Measurements from ENCODE around the gene LCE5A.
"Not testable (repeated sequence)": the region's sequence is repeated elsewhere in the genome, so short reads cannot be mapped to it uniquely, and the experiment has no call there.

LCE5A gene

DNA sequence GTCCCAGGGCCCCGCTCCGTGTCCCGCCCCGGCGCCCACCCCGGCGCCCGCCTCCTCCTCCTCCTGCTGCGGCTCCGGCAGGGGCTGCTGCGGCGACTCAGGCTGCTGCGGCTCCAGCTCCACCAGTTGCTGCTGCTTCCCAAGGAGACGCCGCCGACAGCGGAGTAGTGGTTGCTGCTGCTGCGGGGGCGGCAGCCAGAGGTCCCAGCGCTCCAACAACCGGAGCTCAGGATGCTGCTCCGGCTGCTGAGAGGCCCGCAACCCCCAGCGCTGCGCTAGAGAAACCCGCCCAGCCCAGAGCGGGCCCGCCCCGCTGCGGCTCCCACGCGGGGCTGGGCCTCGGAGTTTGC lies 4.8 kb downstream of the LCE5A start:
- no peak for DNase-seq (ENCODE audit: low read depth in 1 of 2, low spot score in 1 of 2)

DNA sequence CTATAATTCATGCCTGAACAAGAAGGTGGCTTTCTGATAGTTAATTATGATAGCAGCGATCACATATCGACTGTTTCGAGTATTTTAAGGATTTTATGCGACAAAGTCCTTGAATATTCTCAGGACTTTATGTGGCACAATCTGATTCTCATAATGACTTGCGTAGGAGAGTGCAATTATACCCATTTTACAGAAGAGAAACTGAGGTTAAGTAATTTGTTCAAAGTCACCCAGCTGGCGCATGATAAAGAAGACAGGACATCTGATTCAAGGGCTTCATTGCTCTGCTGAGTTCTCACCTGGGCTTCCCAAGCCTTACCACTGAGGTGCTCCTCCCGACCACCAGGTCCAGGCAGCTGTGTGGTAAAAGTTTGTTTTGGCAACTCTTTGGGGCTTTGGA lies 5.5 kb downstream of the LCE5A start:
- no peak for DNase-seq (ENCODE audit: low read depth in 1 of 2, low spot score in 1 of 2)

DNA sequence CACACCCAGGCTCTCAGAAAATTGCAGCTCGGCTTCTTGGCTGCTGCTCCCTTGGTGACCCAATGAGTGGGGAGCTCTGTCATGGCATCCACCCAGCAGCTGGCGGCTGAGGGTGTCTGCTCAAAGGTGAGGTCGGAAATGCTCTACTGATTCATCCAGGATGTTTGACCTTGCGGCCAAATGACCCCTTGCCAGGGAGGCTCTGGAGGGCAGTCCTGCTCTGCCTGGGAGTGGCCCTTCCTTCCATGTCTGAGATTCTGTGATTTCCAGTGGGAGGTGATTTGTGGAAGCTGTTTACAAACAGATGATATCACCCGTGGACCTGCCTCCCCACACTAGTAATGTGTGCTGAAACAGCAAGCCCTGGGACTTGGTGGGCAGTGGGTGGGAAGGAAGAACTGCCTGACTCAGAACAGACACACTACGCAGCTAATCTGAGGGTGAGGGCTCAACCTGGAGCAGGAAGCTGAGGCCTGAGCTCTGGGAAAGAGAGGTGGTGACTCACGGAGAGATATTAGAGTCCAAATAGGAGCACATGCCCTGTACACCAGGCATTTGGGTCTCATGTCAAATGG lies 6.7 kb downstream of the LCE5A start:
- no peak for DNase-seq (ENCODE audit: low read depth in 1 of 2, low spot score in 1 of 2)

DNA sequence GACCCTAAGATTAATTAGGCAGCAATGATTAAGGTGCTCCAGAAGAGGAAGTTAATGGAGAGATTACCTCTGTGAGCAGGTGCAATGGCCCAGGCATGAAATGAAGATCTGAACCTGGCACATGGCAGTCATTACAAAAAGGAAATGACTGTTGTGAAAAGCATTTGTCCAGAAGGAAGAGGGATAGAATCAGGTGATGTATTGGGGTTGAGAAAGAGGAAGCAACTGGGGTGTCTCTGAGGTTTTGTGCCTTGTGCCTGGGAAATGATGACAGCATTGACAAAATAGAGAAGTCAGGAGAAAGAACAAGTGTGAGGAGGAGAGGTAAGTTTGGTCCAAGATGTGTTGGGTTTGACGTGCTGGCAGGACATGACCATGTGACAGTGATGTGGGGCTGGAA lies 9.2 kb downstream of the LCE5A start:
- DNase-seq (ENCODE audit: low read depth in 1 of 2, low spot score in 1 of 2): no peak

DNA sequence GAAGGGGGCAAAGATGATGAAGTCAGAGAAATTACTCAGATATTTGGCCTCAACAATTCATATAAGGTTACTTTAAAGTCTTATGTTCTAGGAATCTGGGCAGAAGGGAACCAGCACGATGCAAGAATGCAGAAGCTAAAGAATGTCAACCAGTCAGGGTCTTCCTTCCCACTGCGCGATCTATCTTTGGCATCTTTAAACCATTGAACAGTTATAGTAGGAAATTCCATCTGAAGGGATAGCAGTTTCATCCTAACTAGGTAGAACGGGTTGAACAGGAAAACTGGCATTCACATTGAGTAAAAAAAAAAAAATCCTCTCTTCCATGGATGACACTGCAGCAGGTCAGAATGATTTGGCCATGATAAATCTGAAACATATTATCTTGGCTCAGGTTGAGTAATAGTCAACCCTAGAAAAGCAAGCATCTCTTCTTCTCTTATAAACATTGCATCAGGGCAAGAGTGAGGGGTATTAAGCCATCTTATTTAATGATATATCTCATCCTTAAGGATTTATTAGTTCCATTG lies 10.0 kb downstream of the LCE5A start:
- no peak for DNase-seq (ENCODE audit: low read depth in 1 of 2, low spot score in 1 of 2)

DNA sequence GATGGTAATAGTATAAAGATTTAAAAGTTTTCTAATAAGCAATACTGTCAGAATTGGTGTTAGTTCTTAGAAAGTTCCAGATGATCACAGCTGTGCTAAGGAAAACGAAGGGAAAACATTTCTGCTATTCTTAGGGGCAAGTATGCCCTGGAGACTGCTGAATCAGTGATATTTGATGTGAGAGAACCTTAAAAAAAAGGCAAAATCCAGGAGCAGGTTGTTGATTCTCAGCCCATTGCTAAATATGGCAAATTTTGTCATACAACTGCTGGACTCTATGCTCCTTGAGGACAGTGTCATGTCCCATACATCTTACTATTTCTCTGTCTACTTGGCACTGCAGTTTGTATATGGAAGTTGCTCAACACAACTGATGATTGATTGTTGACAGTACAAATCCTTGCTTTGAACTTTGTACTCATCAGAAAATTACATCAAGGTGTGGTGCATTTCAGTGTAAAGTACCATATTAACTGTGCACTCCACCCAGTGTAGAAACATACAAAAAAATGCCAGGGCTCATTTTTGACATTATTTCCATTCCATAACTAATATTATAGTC lies 14.6 kb downstream of the LCE5A start:
- DNase-seq (ENCODE audit: low read depth in 1 of 2, low spot score in 1 of 2): no peak

DNA sequence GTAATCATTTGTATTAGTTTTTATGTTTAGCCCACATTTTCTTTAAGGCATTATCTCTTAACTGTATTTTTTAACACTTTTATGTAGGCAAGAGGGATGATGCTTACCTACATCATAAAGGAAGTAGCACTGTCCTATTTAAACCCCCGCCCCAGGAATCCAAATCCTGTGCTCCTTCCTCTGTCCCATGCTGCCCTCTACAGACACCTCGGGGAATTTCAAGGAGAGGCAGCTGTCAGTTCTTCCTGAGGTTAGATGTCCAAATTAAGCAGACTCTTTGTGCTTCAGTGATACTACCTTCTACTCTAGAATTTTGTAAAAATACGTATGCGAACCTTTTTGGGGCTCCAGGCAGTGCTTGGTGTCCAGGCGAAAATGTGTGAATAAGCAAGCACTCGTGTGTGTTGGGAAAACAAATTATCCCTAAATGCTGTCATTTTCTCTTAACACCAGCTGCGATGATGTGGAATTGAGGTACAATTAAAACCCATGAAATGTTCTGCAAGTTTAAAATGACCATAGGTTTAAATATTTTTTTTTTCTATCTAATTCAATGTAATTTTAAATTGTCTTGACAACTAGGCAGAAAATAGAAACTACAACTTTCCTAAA lies 22.8 kb downstream of the LCE5A start:
- no peak for DNase-seq (ENCODE audit: low read depth in 1 of 2, low spot score in 1 of 2)

DNA sequence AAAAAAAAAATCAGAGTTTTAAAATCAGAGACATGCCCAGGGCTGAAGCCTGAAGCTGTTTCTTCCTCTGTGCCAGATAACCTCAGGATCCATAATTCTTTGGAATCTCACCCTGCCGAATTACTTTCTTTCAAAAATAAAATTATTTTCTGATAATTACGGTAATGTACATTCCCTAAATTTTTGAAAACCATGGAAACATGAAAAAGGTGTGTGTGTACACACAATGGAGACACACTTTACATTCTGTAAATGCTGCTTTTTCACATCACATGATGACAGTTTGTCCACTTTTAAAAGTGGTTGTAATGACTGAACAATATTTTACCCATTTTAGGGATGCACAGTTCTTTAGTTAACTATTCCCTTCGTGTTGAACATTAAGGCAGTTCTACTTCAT lies 25.2 kb downstream of the LCE5A start:
- DNase-seq (ENCODE audit: low read depth in 1 of 2, low spot score in 1 of 2): no peak

DNA sequence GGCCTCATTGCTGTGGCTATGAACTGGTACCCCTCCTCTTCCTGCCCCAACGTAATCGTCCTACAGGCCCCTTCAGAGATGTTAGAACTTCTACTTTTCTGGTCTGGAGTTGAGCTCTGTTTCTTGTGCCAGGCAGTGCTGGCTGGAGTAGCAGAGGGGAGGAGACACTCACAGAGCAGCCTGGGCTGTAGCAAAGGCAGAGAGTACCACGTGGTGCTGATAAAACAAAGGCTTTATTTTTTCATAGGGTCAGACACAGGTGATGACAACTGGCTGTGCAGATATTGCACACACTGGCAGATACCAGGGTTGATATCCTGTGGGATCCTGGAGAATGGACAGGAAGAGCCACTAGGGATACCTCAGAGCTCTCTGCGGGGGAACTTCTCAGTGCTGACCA lies 26.9 kb downstream of the LCE5A start:
- DNase-seq (ENCODE audit: low read depth in 1 of 2, low spot score in 1 of 2): no peak

DNA sequence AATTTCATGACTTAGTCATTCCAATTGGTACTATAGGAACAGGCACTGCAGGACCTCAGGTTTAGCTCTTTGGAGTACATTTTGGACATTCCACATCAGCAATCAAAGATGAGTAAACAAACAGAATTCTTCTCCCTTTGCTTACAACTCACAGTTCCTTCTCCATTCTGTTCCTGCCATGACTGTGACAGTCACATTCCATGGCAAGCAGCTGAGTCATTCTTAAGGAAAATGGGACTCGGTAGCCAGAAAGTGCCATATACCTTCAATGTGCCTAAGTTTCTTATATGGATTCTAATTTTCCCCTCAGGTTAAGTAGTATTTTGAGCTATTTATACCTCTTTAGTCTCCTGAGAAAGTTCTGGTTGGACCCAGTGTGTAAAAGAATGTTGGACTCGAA lies 29.3 kb downstream of the LCE5A start:
- no peak for DNase-seq (ENCODE audit: low read depth in 1 of 2, low spot score in 1 of 2)

DNA sequence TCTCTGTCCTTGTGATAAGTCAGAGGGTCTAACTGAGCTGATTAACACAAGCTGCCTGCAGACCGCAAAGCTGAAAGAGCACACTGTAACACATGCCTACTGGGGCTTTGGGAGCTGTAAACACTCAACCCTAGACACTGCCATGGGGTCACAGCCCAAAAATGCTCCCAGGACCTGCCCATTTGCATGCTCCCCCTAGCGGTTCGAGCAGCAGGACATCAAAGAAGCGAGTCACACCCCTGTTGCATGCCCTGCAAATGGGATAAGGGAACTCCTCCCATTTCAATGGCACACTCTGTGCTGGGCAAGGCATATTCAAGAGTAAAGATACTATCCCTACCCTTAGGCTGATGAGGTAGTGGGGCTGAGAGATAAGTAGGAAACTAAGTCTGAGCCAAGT lies 33.2 kb downstream of the LCE5A start:
- no peak for DNase-seq (ENCODE audit: low read depth in 1 of 2, low spot score in 1 of 2)

DNA sequence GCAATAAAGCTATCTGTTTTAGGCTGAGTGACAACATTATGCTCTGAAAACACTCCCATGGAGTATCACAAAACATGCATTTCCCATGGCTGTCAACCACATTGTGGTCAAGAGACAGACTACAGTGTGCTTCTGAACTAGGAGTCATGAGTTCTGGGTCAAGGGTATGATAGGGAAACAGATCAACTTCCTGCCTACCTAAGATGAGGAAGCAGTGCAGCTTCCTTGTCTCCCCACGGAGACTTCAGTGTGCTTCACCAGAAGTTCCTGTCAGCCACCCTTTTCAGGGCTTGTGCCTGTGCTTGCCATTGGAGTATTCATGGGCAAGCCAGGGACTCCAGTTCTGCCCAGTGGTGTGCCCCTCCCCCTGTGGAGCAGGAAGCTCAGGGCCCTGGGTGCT lies 36.1 kb downstream of the LCE5A start:
- DNase-seq (ENCODE audit: low read depth in 1 of 2, low spot score in 1 of 2): no peak

DNA sequence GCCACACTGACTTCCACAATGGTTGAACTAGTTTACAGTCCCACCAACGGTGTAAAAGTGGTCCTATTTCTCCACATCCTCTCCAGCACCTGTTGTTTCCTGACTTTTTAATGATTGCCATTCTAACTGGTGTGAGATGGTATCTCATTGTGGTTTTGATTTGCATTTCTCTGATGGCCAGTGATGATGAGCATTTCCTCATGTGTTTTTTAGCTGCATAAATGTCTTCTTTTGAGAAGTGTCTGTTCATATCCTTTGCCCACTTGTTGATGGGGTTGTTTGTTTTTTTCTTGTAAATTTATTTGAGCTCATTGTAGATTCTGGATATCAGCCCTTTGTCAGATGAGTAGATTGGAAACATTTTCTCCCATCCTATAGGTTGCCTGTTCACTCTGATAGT lies 37.8 kb downstream of the LCE5A start:
- not testable (repeated sequence) for DNase-seq (ENCODE audit: low read depth in 1 of 2, low spot score in 1 of 2)
